T-helper 2 cell treated with Interferon-gamma antibody and Interleukin-4, amounts not matched to agents 100 ng/mL and 5 ng/mL, for 36 hours (primary cell): ENCODE measurements around the gene AKR1A1. TPM values are rescaled to one million over a fixed set of nuclear protein-coding genes. Genes with fewer than 3 reads are reported as not detected.

Experiments used
- intact Hi-C: fragments of 100-400 bp; cut with micrococcal nuclease; formaldehyde crosslinking; loops from one replicate; pipeline ENCODE4 v1.15.1; 2023
- total RNA-seq: library from RNA; stranded (reverse); gene quantifications from 2 replicates; pipeline ENCODE4 v1.2.3, GENCODE V29; 2022

AKR1A1 gene
- total RNA-seq, 1 donor from 2014 or later: 167 TPM

DNA sequence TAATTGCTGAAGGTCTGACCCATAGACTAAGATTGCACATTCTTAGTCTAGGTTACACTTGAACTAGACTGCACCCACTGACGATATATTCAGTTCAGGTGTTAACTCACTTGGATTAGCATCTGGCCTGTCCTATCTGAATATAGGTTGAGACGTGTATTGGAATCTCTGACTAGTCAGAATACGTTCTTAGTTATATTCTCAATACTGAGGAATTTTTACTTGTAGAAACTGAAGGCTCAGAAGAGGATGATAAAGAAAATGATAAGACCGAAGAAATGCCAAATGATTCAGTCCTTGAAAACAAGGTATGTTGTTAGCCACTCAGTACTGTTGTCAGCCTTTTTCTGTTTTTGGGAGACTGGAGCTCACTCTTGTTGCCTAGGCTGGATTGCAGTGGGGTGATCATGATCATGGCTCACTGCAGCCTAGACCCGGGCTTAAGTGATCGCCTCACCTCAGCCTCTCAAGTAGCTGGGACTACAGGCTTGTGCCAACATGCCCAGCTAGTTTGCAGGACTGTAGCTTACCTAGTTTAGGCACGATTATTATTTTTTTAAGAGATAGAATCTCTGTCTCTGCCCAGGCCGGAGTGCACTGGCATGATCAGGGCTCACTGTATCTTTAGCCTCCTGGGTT lies 62.4 kb downstream of the AKR1A1 start:
- intact Hi-C loops: no loop called here

DNA sequence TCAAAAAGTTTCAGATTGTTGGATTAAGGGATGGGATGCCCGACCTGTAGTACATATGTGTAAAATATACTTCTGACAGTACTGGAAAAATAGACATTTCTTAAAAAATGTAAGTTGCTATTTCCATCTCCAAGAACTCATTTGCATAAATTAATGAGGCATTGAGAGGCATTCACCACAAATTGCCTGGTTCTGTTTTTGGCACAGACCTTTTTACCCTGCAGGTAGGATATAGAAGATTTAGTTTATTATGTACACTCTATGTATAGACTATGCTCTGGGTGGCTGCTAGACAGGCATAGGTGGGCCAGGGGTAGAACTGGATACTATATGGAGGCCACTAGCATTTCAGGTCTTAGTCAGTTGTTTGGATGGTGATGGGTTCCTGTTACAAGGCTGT lies 65.3 kb downstream of the AKR1A1 start:
- intact Hi-C loops: no loop called here

DNA sequence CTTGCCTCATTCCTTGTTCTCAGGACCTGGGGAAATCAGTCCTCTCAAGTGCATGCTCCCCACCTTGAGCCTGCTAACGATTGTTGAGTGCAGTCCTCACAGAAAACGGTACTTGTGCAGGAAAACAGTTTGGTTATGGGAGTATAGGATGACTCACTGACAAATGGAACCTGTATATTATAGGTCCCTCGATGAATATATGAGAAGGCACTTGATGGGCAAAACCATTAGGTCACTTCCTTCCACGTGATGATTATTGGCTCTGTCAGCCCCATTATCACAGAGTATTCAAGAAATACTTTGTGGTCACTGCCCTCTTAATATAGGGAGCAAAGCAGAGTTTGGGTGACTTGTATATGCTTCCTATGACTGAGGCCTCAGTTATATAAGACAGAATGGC lies 67.0 kb downstream of the AKR1A1 start:
- intact Hi-C loops: no loop called here

DNA sequence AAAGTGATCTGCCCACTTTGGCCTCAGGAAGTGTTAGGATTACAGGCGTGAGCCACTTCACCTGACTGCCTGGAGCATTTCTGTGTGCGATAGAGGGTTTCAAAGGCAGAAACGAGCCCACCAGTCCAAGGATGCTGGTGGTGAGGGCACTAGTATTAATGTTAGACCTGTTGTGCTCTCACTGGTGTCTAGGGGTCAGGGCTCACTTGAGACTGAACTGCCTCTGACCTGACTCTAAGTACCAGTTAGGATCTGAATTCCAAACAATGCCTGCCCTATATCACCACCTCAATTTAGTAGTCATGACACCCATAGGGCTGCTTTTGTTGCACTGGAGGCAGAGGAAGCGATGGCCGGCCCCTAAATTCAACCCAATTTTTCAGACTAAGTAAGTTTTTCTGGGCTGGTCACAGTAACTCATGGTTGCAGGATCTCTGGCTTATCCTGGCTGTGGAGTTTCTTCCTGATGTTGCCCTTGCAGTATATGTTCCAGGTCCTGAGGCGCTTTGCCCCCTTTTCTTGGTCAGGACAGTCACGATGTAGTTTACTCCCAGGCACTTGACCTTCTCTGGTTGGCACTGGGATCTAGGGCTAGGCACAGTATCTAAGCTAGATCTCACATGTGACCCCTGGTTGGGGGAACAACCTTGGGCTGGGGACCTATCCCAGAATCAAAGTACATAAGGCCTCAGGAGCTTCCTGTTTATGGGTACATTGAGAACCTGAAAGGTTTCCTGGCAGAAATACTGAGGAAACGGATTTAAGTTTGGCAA lies 68.7 kb downstream of the AKR1A1 start:
- intact Hi-C loops: no loop called here

Other genes starting within 250 kb of the AKR1A1 start
- gene HPDL, start 223.9 kb upstream of the AKR1A1 start, total RNA-seq: 7.8 and 8.3 TPM in 2 replicates
- 25.1 and 25.5 TPM in 2 replicates for gene TOE1, start 210.7 kb upstream of the AKR1A1 start, total RNA-seq
- 45.1 and 57.2 TPM in 2 replicates for gene MUTYH, start 210.4 kb upstream of the AKR1A1 start, total RNA-seq
- gene TESK2, start 59.7 kb upstream of the AKR1A1 start, total RNA-seq: 1.7 and 2.0 TPM in 2 replicates
- 4.5 and 5.5 TPM in 2 replicates for gene CCDC163, start 50.8 kb upstream of the AKR1A1 start, total RNA-seq
- gene MMACHC, start 50.5 kb upstream of the AKR1A1 start, total RNA-seq: 6.5 and 8.3 TPM in 2 replicates
- 437 and 470 TPM in 2 replicates for gene PRDX1, start 28.9 kb upstream of the AKR1A1 start, total RNA-seq
- 216 and 222 TPM in 2 replicates for gene NASP, start 33.2 kb downstream of the AKR1A1 start, total RNA-seq
- gene CCDC17, start 73.2 kb downstream of the AKR1A1 start, total RNA-seq: 3.2 and 3.5 TPM in 2 replicates
- gene GPBP1L1, start 135.7 kb downstream of the AKR1A1 start, total RNA-seq: 96.4 and 97.4 TPM in 2 replicates
- gene TMEM69, start 137.4 kb downstream of the AKR1A1 start, total RNA-seq: 18.0 TPM in 2 replicates
- gene IPP, start 199.8 kb downstream of the AKR1A1 start, total RNA-seq: 12.0 and 12.2 TPM in 2 replicates